HG03064 (cell line): ENCODE measurements around the gene TLN1.
A peak's percentile ranks its signal among the peaks of the same experiment; 100 is the strongest.

Experiments used
- ATAC-seq: cut with Tn5 transposase; IDR thresholded peaks from one replicate; pipeline ENCODE4 v1.9.1; 2021; ENCODE audit warnings: low read depth; ENCODE audit not compliant: unreplicated experiment

Gene TLN1

GRCh38 chr9:35732800-35733541 lies 976 bp upstream of the TLN1 start:
- ATAC-seq = peak; percentile 1

GRCh38 chr9:35731415-35732184 lies 395 bp downstream of the TLN1 start:
- ATAC-seq = no peak

- no peak for ATAC-seq
Observed at GRCh38 chr9:35730486-35730854, 1.5 kb downstream of the TLN1 start.

- no peak for ATAC-seq
Observed at GRCh38 chr9:35729700-35730485, 2.1 kb downstream of the TLN1 start.

- ATAC-seq = no peak
Observed at GRCh38 chr9:35729101-35729500, 2.9 kb downstream of the TLN1 start.

- ATAC-seq = no peak
Observed at GRCh38 chr9:35728041-35728971, 3.7 kb downstream of the TLN1 start.

GRCh38 chr9:35727676-35728040 lies 4.3 kb downstream of the TLN1 start:
- no peak for ATAC-seq

- no peak for ATAC-seq
Observed at GRCh38 chr9:35726931-35727330, 5.1 kb downstream of the TLN1 start.

- ATAC-seq = no peak
Observed at GRCh38 chr9:35725362-35725761, 6.6 kb downstream of the TLN1 start.

GRCh38 chr9:35723908-35724307 lies 8.1 kb downstream of the TLN1 start:
- no peak for ATAC-seq

- no peak for ATAC-seq
Observed at GRCh38 chr9:35723426-35723825, 8.6 kb downstream of the TLN1 start.

- no peak for ATAC-seq
Observed at GRCh38 chr9:35719546-35719945, 12.4 kb downstream of the TLN1 start.

GRCh38 chr9:35718721-35719511 lies 13.1 kb downstream of the TLN1 start:
- ATAC-seq = no peak

GRCh38 chr9:35717132-35717870 lies 14.7 kb downstream of the TLN1 start:
- no peak for ATAC-seq

GRCh38 chr9:35716230-35716629 lies 15.8 kb downstream of the TLN1 start:
- no peak for ATAC-seq

- no peak for ATAC-seq
Observed at GRCh38 chr9:35714579-35715252, 17.3 kb downstream of the TLN1 start.

- no peak for ATAC-seq
Observed at GRCh38 chr9:35714123-35714522, 17.9 kb downstream of the TLN1 start.

- no peak for ATAC-seq
Observed at GRCh38 chr9:35713578-35713977, 18.4 kb downstream of the TLN1 start.
